Measurements from ENCODE around the gene COL15A1.

DNA sequence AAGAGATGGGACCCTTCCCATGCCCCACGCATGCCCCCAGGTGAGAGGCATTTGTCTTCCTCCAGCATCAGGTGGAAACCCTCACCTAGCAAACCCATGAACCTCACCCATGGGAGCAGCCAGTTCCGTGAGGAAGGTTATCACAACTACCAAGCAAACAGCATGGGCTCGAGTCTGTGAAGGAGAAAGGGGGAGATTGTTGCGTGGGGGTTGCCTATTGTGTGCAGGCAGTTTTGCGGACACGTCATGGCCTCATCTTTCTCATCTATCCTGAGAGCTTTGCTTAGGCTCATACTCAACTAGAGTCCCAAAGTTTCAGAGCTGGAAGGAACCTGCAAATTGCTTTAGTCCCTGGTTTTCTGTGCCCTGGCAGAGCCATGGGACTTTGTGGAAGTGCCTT is 87.6 kb downstream of the COL15A1 start:
- TF ChIP-seq, protein P1, sequence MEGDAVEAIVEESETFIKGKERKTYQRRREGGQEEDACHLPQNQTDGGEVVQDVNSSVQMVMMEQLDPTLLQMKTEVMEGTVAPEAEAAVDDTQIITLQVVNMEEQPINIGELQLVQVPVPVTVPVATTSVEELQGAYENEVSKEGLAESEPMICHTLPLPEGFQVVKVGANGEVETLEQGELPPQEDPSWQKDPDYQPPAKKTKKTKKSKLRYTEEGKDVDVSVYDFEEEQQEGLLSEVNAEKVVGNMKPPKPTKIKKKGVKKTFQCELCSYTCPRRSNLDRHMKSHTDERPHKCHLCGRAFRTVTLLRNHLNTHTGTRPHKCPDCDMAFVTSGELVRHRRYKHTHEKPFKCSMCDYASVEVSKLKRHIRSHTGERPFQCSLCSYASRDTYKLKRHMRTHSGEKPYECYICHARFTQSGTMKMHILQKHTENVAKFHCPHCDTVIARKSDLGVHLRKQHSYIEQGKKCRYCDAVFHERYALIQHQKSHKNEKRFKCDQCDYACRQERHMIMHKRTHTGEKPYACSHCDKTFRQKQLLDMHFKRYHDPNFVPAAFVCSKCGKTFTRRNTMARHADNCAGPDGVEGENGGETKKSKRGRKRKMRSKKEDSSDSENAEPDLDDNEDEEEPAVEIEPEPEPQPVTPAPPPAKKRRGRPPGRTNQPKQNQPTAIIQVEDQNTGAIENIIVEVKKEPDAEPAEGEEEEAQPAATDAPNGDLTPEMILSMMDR (IDR thresholded peaks at IDR 0.05; ENCODE audit: low read depth, low read length): no peak
- TF ChIP-seq EZH2phosphoT487 (IDR thresholded peaks at IDR 0.05; ENCODE audit: low read depth): no peak
